GM12878 (cell line): ENCODE measurements around the gene HEG1. TPM values are rescaled to one million over a fixed set of nuclear protein-coding genes. Genes with fewer than 3 reads are reported as not detected.

ENCODE experiments used
- ATAC-seq: fragments of 200-7000 bp; cut with Tn5 transposase; 3 replicates; pipeline ENCODE4 v1.9.1; 2020; ENCODE audit warnings: mild to moderate bottlenecking, moderate library complexity
- BruUV-seq: library from RNA; stranded (reverse); fragments of 400-500 nt; replicated peaks from 2 replicates; lab custom pipeline; 2021; lab: Mats Ljungman, UMichigan
- CTCF ChIA-PET: fragments of 300-600 bp; sonication (Branson Sonifier 250); formaldehyde crosslinking; extraction: SDS; loops from one replicate; lab custom pipeline; 2021; ENCODE audit warnings: inconsistent platforms; lab: Yijun Ruan, JAX
- POLR2A ChIA-PET: fragments of 350-600 bp; formaldehyde crosslinking; extraction: SDS; loops from one replicate; lab custom pipeline; 2021; ENCODE audit warnings: inconsistent platforms; lab: Charles Lee
- RAD21 ChIA-PET: fragments of 300-600 bp; sonication (Branson Sonifier 250); formaldehyde crosslinking; loops from one replicate; lab custom pipeline; 2023; ENCODE audit warnings: antibody characterized with exemption; ENCODE audit not compliant: unreplicated experiment; lab: Charles Lee
- SMC1A ChIA-PET: fragments of 300-600 bp; sonication (Branson Sonifier 250); formaldehyde crosslinking; loops from one replicate; lab custom pipeline; 2023; ENCODE audit not compliant: unreplicated experiment, uncharacterized antibody; lab: Charles Lee
- DNase-seq: peaks from one replicate; pipeline ENCODE4 v3.0.0-alpha.2; 2011; ENCODE audit warnings: low read depth, low spot score
- FAIRE-seq: peaks from 3 replicates; lab custom pipeline; 2011; peaks lifted over from hg19 to GRCh38; lab: Jason Lieb, UNC
- H2AFZ ChIP-seq: 2 replicates; pipeline ENCODE4 v1.6.0; 2011; ENCODE audit warnings: low read depth, low read length, control low read depth; ENCODE audit not compliant: control insufficient read depth
- H3K27ac ChIP-seq: 2 replicates; pipeline ENCODE4 v1.5.1; 2011; ENCODE audit warnings: control low read depth; ENCODE audit not compliant: control insufficient read depth, insufficient read depth
- H3K27me3 ChIP-seq, 2 experiments: replicated peaks in 1 of 2; 2 replicates each; pipeline versions ENCODE4 v1.6.0 to v1.6.1; 2011; ENCODE audit warnings: low read length in 1 of 2; ENCODE audit not compliant: control insufficient read depth in 2 of 2, insufficient read depth in 2 of 2
- H3K36me3 ChIP-seq, 2 experiments: 2 replicates each; pipeline ENCODE4 v1.5.1; 2011; ENCODE audit warnings: low read length in 1 of 2; ENCODE audit not compliant: control insufficient read depth in 2 of 2, insufficient read depth in 2 of 2
- H3K4me1 ChIP-seq: 2 replicates; pipeline ENCODE4 v1.6.1; 2011; ENCODE audit warnings: mild to moderate bottlenecking, low read length, moderate library complexity, mixed read lengths; ENCODE audit not compliant: control insufficient read depth, insufficient read depth
- H3K4me2 ChIP-seq: 2 replicates; pipeline ENCODE4 v1.6.0; 2011; ENCODE audit warnings: control low read depth; ENCODE audit not compliant: control insufficient read depth, insufficient read depth
- H3K4me3 ChIP-seq: fragments of 200-600 bp; sonication (generic); 2 replicates; pipeline ENCODE4 v1.5.1; 2016
- H3K79me2 ChIP-seq: 2 replicates; pipeline ENCODE4 v1.6.0; 2011; ENCODE audit warnings: low read length; ENCODE audit not compliant: control insufficient read depth, insufficient read depth
- H3K9ac ChIP-seq: 2 replicates; pipeline ENCODE4 v1.8.0; 2011; ENCODE audit warnings: low read length, control low read depth, mixed read lengths; ENCODE audit not compliant: control insufficient read depth, insufficient read depth
- H3K9me3 ChIP-seq: replicated peaks from 3 replicates; pipeline ENCODE4 v1.5.1; 2011; ENCODE audit warnings: mild to moderate bottlenecking, low read length; ENCODE audit not compliant: control insufficient read depth, insufficient read depth
- H4K20me1 ChIP-seq: 2 replicates; pipeline ENCODE4 v1.6.0; 2011; ENCODE audit not compliant: control insufficient read depth, insufficient read depth
- CREB1 ChIP-seq: IDR thresholded peaks from 2 replicates; pipeline ENCODE4 v1.6.1; 2012; ENCODE audit warnings: low read depth, mild to moderate bottlenecking, inconsistent platforms
- EED ChIP-seq: sonication (generic); IDR thresholded peaks from 2 replicates; pipeline ENCODE4 v1.6.1; 2016; ENCODE audit warnings: antibody characterized with exemption, low read depth
- HCFC1 ChIP-seq: fragments of 150-350 bp; IDR thresholded peaks from 2 replicates; pipeline ENCODE4 v1.6.1; 2014; ENCODE audit warnings: low read length
- HDAC2 ChIP-seq: fragments of 200-600 bp; sonication (generic); IDR thresholded peaks from 2 replicates; pipeline ENCODE4 v1.6.1; 2017
- HDGF ChIP-seq: fragments of 450-650 bp; IDR thresholded peaks from 2 replicates; pipeline ENCODE4 v1.6.1; 2016; ENCODE audit warnings: antibody characterized with exemption
- NBN ChIP-seq: fragments of 450-650 bp; IDR thresholded peaks from 2 replicates; pipeline ENCODE4 v1.6.1; 2016
- PKNOX1 ChIP-seq: fragments of 450-650 bp; IDR thresholded peaks from 2 replicates; pipeline ENCODE4 v1.6.1; 2016; ENCODE audit warnings: mild to moderate bottlenecking
- TARDBP ChIP-seq: IDR thresholded peaks from 2 replicates; pipeline ENCODE4 v1.6.1; 2016; ENCODE audit warnings: borderline replicate concordance
- WGBS: methylation state at CpG from one replicate; pipeline ENCODE4 v1.1.6; 2016; ENCODE audit warnings: low lambda C conversion rate; ENCODE audit not compliant: insufficient replicate concordance, insufficient coverage; ENCODE audit errors: missing lambda C conversion rate; 5-methylcytosine and 5-hydroxymethylcytosine counted together
- in situ Hi-C: fragments of 300-500 bp; cut with MboI; formaldehyde crosslinking; loops from 9 replicates; pipeline ENCODE4 v1.14.3; 2018; ENCODE audit warnings: mixed read lengths
- intact Hi-C: fragments of 100-400 bp; cut with micrococcal nuclease; formaldehyde crosslinking; loops from one replicate; pipeline ENCODE4 v1.14.2; 2022; ENCODE audit not compliant: unreplicated experiment
- polyA plus RNA-seq, 11 experiments: library from polyadenylated mRNA; depleted of rRNA in 4 of 11; unstranded in 6 of 11; stranded (reverse) in 5 of 11; fragments of >200 nt; fragmentation: Nextera tagmentation in 4 of 11; fragmentation: Illumina TruSeq in 1 of 11; extraction: Ambion mirVana in 4 of 11; extraction: Trizol in 1 of 11; gene quantifications; 1 replicate in 1 of 11; 2 replicates in 10 of 11; pipeline versions ENCODE4 v1.2.1 to v1.2.3, GENCODE V29; 2011 to 2016; ENCODE audit warnings: inconsistent platforms in 2 of 11, missing spikeins in 2 of 11, low read depth in 1 of 11
- total RNA-seq, 4 experiments: library from RNA; depleted of rRNA in 3 of 4; stranded (reverse); fragments of >200 nt in 3 of 4; fragmentation: Illumina TruSeq in 1 of 4; extraction: Trizol in 1 of 4; gene quantifications; 2 replicates each; pipeline versions ENCODE4 v1.2.1 to v1.2.3, GENCODE V29; 2013 to 2021

HEG1 gene
- total and polyA plus RNA-seq, 10 of the 15 experiments (the other 5 are each of a cell fraction or from before 2014, with no cell fraction given) = 2.2 to 32.1 (median 7.6) TPM

GRCh38 chr3:125061170-125061569 lies 5.4 kb upstream of the HEG1 start:
- H3K4me1 ChIP-seq = no peaks in the 10 kb centered on the region
- H3K36me3 ChIP-seq = no peaks in the 10 kb centered on the region
- intact Hi-C loops (no loop called here), in situ Hi-C loops (no loop called here)
- H2AFZ ChIP-seq = no peak overlapping the region
- WGBS = 63% methylated on average over 4 of the region's 4 CpGs
- H3K9ac ChIP-seq = no peak overlapping the region
- no peaks in the 10 kb centered on the region for H3K9me3 ChIP-seq
- RAD21 ChIA-PET = no interaction called here
- POLR2A ChIA-PET = no interaction called here
- no peak overlapping the region for H3K4me2 ChIP-seq
- TF ChIP-seq NBN = no peak
- no peak for TF ChIP-seq HCFC1
- TF ChIP-seq EED = no peak
- no peak for TF ChIP-seq HDGF
- TF ChIP-seq TARDBP = no peak
- TF ChIP-seq PKNOX1 = no peak
- TF ChIP-seq HDAC2 = no peak
- no peak for TF ChIP-seq CREB1
- no peak overlapping the region for H3K27ac ChIP-seq
- CTCF ChIA-PET = no interaction called here
- ATAC-seq = no peak
- no peak overlapping the region for H3K4me3 ChIP-seq
- no TSS peak for BruUV-seq
- no peak for FAIRE-seq
- H3K79me2 ChIP-seq = no peaks in the 10 kb centered on the region
- SMC1A ChIA-PET = no interaction called here
- no peaks in the 10 kb centered on the region for H4K20me1 ChIP-seq
- DNase-seq = no peak
- H3K27me3 ChIP-seq = no peaks in the 10 kb centered on the region; a peak in 2 of 4 replicates
